Measurements from ENCODE around the gene ATP2B1. TPM values are rescaled to one million over a fixed set of nuclear protein-coding genes. Genes with fewer than 3 reads are reported as not detected.

ATP2B1 gene
- total RNA-seq, 1 donor from 2014 or later: 61.2 TPM

- Mint-ChIP-seq H3K4me1 (ENCODE audit: low read depth, unreplicated experiment) (peaks cover 4% of the 10 kb centered on the region), H3K27ac (ENCODE audit: unreplicated experiment) (no peak overlapping the region), H3K4me3 (ENCODE audit: unreplicated experiment) (no peak overlapping the region), H3K36me3 (ENCODE audit: unreplicated experiment) (no peaks in the 10 kb centered on the region), H3K27me3 (ENCODE audit: unreplicated experiment) (no peaks in the 10 kb centered on the region), H3K9me3 (ENCODE audit: unreplicated experiment) (no peaks in the 10 kb centered on the region)
- DNase-seq: no peak
- no peak for TF ChIP-seq CTCF (IDR thresholded peaks at IDR 0.05; ENCODE audit: partially characterized antibody, unreplicated experiment)
Measured at GRCh38 chr12:89575374-89575773, 133.3 kb downstream of the ATP2B1 start.

DNA sequence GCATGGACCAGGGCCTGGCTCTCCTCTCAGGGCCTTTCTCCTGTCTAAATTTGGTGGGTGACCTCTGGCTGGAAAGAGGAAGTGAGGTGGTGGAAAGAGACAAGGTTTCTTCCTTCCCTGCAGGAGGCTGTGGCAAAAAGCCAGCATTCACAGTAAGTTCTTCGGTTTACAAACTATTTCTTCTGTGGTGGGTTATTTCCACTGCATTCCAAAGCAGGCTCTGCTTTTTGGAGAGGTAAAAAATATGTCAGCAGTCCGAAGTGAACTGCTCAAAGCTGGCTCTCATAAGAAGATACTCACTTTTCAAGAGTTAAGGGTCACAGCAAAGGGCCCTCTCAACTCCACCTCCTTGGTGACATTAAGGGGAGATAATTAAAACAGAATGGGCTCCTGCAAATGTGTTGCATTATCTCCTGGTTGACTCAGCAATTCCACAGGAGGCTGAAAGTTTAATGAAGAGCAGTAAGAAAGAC is 133.9 kb downstream of the ATP2B1 start:
- H3K4me1 Mint-ChIP-seq (ENCODE audit: low read depth, unreplicated experiment): peaks cover 4% of the 10 kb centered on the region
- H3K27me3 Mint-ChIP-seq (ENCODE audit: unreplicated experiment): no peaks in the 10 kb centered on the region
- H3K4me3 Mint-ChIP-seq (ENCODE audit: unreplicated experiment): no peak overlapping the region
- DNase-seq: no peak
- no peaks in the 10 kb centered on the region for H3K9me3 Mint-ChIP-seq (ENCODE audit: unreplicated experiment)
- no peak for TF ChIP-seq CTCF (IDR thresholded peaks at IDR 0.05; ENCODE audit: partially characterized antibody, unreplicated experiment)
- H3K36me3 Mint-ChIP-seq (ENCODE audit: unreplicated experiment): no peaks in the 10 kb centered on the region
- H3K27ac Mint-ChIP-seq (ENCODE audit: unreplicated experiment): no peak overlapping the region

GRCh38 chr12:89573051-89573810 is 135.4 kb downstream of the ATP2B1 start:
- H3K9me3 Mint-ChIP-seq (ENCODE audit: unreplicated experiment): no peaks in the 10 kb centered on the region
- H3K27ac Mint-ChIP-seq (ENCODE audit: unreplicated experiment): no peak overlapping the region
- no peak for TF ChIP-seq CTCF (IDR thresholded peaks at IDR 0.05; ENCODE audit: partially characterized antibody, unreplicated experiment)
- H3K36me3 Mint-ChIP-seq (ENCODE audit: unreplicated experiment): no peaks in the 10 kb centered on the region
- no peaks in the 10 kb centered on the region for H3K27me3 Mint-ChIP-seq (ENCODE audit: unreplicated experiment)
- DNase-seq: no peak
- peaks cover 4% of the 10 kb centered on the region for H3K4me1 Mint-ChIP-seq (ENCODE audit: low read depth, unreplicated experiment)
- H3K4me3 Mint-ChIP-seq (ENCODE audit: unreplicated experiment): no peak overlapping the region

DNA sequence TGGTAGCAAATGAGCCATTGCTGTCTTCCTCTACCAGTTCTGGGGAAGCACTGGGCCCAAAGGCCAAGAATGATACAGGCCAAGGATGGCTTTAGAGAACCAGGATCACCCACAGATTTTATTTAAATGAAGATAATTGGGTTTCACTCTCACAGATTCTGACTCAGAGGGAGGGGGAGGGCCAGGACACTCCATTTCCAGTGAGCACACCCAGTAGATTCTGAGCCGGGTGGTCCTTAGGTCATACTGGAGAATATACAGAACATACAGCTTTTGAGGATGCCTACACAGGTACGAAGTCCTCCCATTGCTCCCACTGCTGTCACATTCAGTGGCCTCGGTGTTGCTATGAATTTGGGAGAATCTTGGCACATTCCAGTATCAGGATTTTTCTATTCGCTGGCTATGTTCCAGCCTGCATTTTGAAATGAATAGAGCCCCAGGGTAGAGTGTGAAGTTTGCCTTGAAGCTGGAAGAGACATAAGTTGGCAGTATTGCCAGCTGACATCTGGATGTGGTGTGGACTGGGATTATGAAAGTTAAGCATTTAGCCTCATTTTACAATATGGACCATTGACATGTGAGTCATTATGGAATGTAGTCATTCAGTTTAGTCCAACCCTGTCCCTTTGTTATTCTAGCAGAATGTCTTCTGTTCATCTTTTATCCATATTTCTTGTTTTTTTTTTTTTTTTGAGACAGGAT is 137.0 kb downstream of the ATP2B1 start:
- no peaks in the 10 kb centered on the region for H3K27me3 Mint-ChIP-seq (ENCODE audit: unreplicated experiment)
- no peak overlapping the region for H3K4me3 Mint-ChIP-seq (ENCODE audit: unreplicated experiment)
- no peak for TF ChIP-seq CTCF (IDR thresholded peaks at IDR 0.05; ENCODE audit: partially characterized antibody, unreplicated experiment)
- no peaks in the 10 kb centered on the region for H3K36me3 Mint-ChIP-seq (ENCODE audit: unreplicated experiment)
- H3K4me1 Mint-ChIP-seq (ENCODE audit: low read depth, unreplicated experiment): peaks cover under 1% of the 10 kb centered on the region
- no peak for DNase-seq
- H3K27ac Mint-ChIP-seq (ENCODE audit: unreplicated experiment): no peak overlapping the region
- no peaks in the 10 kb centered on the region for H3K9me3 Mint-ChIP-seq (ENCODE audit: unreplicated experiment)

- no peak for TF ChIP-seq CTCF (IDR thresholded peaks at IDR 0.05; ENCODE audit: partially characterized antibody, unreplicated experiment)
- no peaks in the 10 kb centered on the region for H3K27me3 Mint-ChIP-seq (ENCODE audit: unreplicated experiment)
- H3K27ac Mint-ChIP-seq (ENCODE audit: unreplicated experiment): no peak overlapping the region
- no peaks in the 10 kb centered on the region for H3K9me3 Mint-ChIP-seq (ENCODE audit: unreplicated experiment)
- DNase-seq: no peak
- H3K4me1 Mint-ChIP-seq (ENCODE audit: low read depth, unreplicated experiment): no peaks in the 10 kb centered on the region
- no peak overlapping the region for H3K4me3 Mint-ChIP-seq (ENCODE audit: unreplicated experiment)
- H3K36me3 Mint-ChIP-seq (ENCODE audit: unreplicated experiment): no peaks in the 10 kb centered on the region
Measured at GRCh38 chr12:89568484-89568883, 140.2 kb downstream of the ATP2B1 start.
